Naive thymus-derived CD8-positive, alpha-beta T cell (primary cell): ENCODE data around the gene PSMB2. TPM values are rescaled to one million over a fixed set of nuclear protein-coding genes. Genes with fewer than 3 reads are reported as not detected.

Experiments used
- ATAC-seq, 2 donors: fragments of 150-1000 bp; cut with Tn5 transposase in 1 of 2; sonication (Bioruptor Pico), chemical (Tn5 transposase) in 1 of 2; 1 replicate in 1 of 2; 2 replicates in 1 of 2; pipeline ENCODE4 v1.10.0; 2021; ENCODE audit warnings: mild to moderate bottlenecking in 2 of 2, moderate library complexity in 2 of 2
- POLR2A ChIA-PET: fragments of 350-600 bp; sonication (Branson Sonifier 250); formaldehyde crosslinking; loops from one replicate; lab custom pipeline; 2021; ENCODE audit warnings: antibody characterized with exemption; lab: Charles Lee
- DNase-seq, 10 donors: peaks; one replicate each; pipeline versions ENCODE4 v3.0.0 to v3.0.0-alpha.2; 2020 to 2022
- H3K27ac Mint-ChIP-seq, 10 donors: one replicate each; pipeline ENCODE4 v1.8.0; 2020 to 2022; ENCODE audit warnings: mild to moderate bottlenecking in 10 of 10, mixed read lengths in 10 of 10, moderate library complexity in 4 of 10, inconsistent platforms in 1 of 10
- H3K27me3 Mint-ChIP-seq, 5 donors: one replicate each; pipeline ENCODE4 v1.8.0; 2021 to 2022; ENCODE audit warnings: mixed read lengths in 5 of 5
- H3K36me3 Mint-ChIP-seq, 3 donors: one replicate each; pipeline ENCODE4 v1.8.0; 2020 to 2022; ENCODE audit warnings: mixed read lengths in 3 of 3, mild to moderate bottlenecking in 2 of 3, inconsistent platforms in 1 of 3
- H3K4me1 Mint-ChIP-seq, 4 donors: one replicate each; pipeline ENCODE4 v1.8.0; 2021 to 2022; ENCODE audit warnings: mixed read lengths in 4 of 4
- H3K4me3 Mint-ChIP-seq, 10 donors: one replicate each; pipeline ENCODE4 v1.8.0; 2020 to 2022; ENCODE audit warnings: mild to moderate bottlenecking in 10 of 10, mixed read lengths in 10 of 10, moderate library complexity in 6 of 10, inconsistent platforms in 1 of 10
- H3K9me3 Mint-ChIP-seq, 9 donors: one replicate each; pipeline ENCODE4 v1.8.0; 2020 to 2022; ENCODE audit warnings: mixed read lengths in 9 of 9, mild to moderate bottlenecking in 3 of 9, inconsistent platforms in 1 of 9, moderate library complexity in 1 of 9
- polyA plus RNA-seq, 3 donors: library from polyadenylated mRNA; unstranded; fragments of 300-500 nt; fragmentation: Illumina TruSeq; gene quantifications; one replicate each; pipeline ENCODE4 v1.2.3, GENCODE V29; 2021
- total RNA-seq, 8 experiments: library from RNA in 2 of 8; stranded (reverse) in 2 of 8; gene quantifications; one replicate each; pipeline ENCODE4 v1.2.3 and lab custom pipeline; 2021 to 2026

Gene PSMB2
- total and polyA plus RNA-seq, 5 experiments from 2014 or later, result 26.1 to 72.5 (median 60.3) TPM

- DNase-seq (no peak), ATAC-seq (no peak)
- Mint-ChIP-seq H3K4me1 (peaks cover 17 to 35% (median 26%) of the 10 kb centered on the region in 4 donors), H3K27ac (peak overlapping the region in 2 of 10 donors; percentile 4 to 48), H3K4me3 (peak overlapping the region in 8 of 10 donors; percentile 29 to 93 (median 52)), H3K9me3 (no peaks in the 10 kb centered on the region), H3K36me3 (no peaks in the 10 kb centered on the region), H3K27me3 (no peaks in the 10 kb centered on the region)
- POLR2A ChIA-PET, result no interaction called here
Measured at GRCh38 chr1:35574655-35575415, 66.5 kb downstream of the PSMB2 start.

GRCh38 chr1:35574125-35574654, 67.1 kb downstream of the PSMB2 start:
- H3K27me3 Mint-ChIP-seq, result no peaks in the 10 kb centered on the region
- no peak for DNase-seq
- ATAC-seq, result no peak
- POLR2A ChIA-PET, result no interaction called here
- peaks cover 17 to 35% (median 27%) of the 10 kb centered on the region in 4 donors for H3K4me1 Mint-ChIP-seq
- H3K27ac Mint-ChIP-seq, result no peak overlapping the region
- H3K9me3 Mint-ChIP-seq, result no peaks in the 10 kb centered on the region
- no peaks in the 10 kb centered on the region for H3K36me3 Mint-ChIP-seq
- peak overlapping the region in 4 of 10 donors; percentile 26 to 38 (median 29) for H3K4me3 Mint-ChIP-seq

- Mint-ChIP-seq H3K4me1 (peaks cover 21 to 38% (median 31%) of the 10 kb centered on the region in 4 donors), H3K27me3 (no peaks in the 10 kb centered on the region), H3K9me3 (no peaks in the 10 kb centered on the region), H3K27ac (peak within 1 kb of the TSS in 1 of 10 donors; percentile 60), H3K36me3 (no peaks in the 10 kb centered on the region), H3K4me3 (peak within 1 kb of the TSS in 4 of 10 donors; percentile 47 to 63 (median 55))
- DNase-seq (no peak), ATAC-seq (peak in 1 of 2 donors; percentile 20)
- POLR2A ChIA-PET, result no interaction called here
Measured at GRCh38 chr1:35573198-35574124, 67.9 kb downstream of the PSMB2 start, which contains the start of gene TFAP2E. Gene TFAP2E, plus strand, starts transcription at chr1:35573314. Its CDS starts 264 bp downstream, at chr1:35573578.

GRCh38 chr1:35572296-35572695, 69.0 kb downstream of the PSMB2 start:
- Mint-ChIP-seq H3K4me1 (peaks cover 16 to 29% (median 24%) of the 10 kb centered on the region in 4 donors), H3K27me3 (no peaks in the 10 kb centered on the region), H3K36me3 (no peaks in the 10 kb centered on the region), H3K4me3 (no peak overlapping the region), H3K9me3 (no peaks in the 10 kb centered on the region), H3K27ac (peak overlapping the region in 1 of 10 donors; percentile 60)
- POLR2A ChIA-PET, result interaction anchor here (0.6 kb wide), 1 partner anchor 71 kb away, joined by 3 read pairs; no protein-coding TSS in a partner anchor
- ATAC-seq, result no peak
- DNase-seq, result no peak

- POLR2A ChIA-PET, result interaction anchor here (0.6 kb wide), 1 partner anchor 32 kb away, joined by 7 read pairs; no protein-coding TSS in a partner anchor
- no peak overlapping the region for H3K4me3 Mint-ChIP-seq
Measured at GRCh38 chr1:35571263-35571662, 70.1 kb downstream of the PSMB2 start.

GRCh38 chr1:35570589-35571137, 70.7 kb downstream of the PSMB2 start:
- H3K4me3 Mint-ChIP-seq, result no peak overlapping the region
- DNase-seq (no peak), ATAC-seq (no peak)
- H3K27me3 Mint-ChIP-seq, result no peaks in the 10 kb centered on the region
- H3K9me3 Mint-ChIP-seq, result no peaks in the 10 kb centered on the region
- POLR2A ChIA-PET, result no interaction called here
- peaks cover 10 to 18% (median 15%) of the 10 kb centered on the region in 4 donors for H3K4me1 Mint-ChIP-seq
- H3K27ac Mint-ChIP-seq, result peak overlapping the region in 1 of 10 donors; percentile 81
- H3K36me3 Mint-ChIP-seq, result no peaks in the 10 kb centered on the region

More at GRCh38 chr1:35571263-35571662, 70.1 kb downstream of the PSMB2 start:
- peaks cover 14 to 24% (median 20%) of the 10 kb centered on the region in 4 donors for H3K4me1 Mint-ChIP-seq
- H3K9me3 Mint-ChIP-seq, result no peaks in the 10 kb centered on the region
- ATAC-seq (no peak), DNase-seq (no peak)
- no peaks in the 10 kb centered on the region for H3K27me3 Mint-ChIP-seq
- peak overlapping the region in 1 of 10 donors; percentile 31 for H3K27ac Mint-ChIP-seq
- H3K36me3 Mint-ChIP-seq, result no peaks in the 10 kb centered on the region

GRCh38 chr1:35569936-35570335, 71.4 kb downstream of the PSMB2 start:
- ATAC-seq (no peak), DNase-seq (no peak)
- Mint-ChIP-seq H3K36me3 (no peaks in the 10 kb centered on the region), H3K9me3 (no peaks in the 10 kb centered on the region), H3K27ac (no peak overlapping the region), H3K4me1 (peaks cover 7 to 12% (median 9%) of the 10 kb centered on the region in 4 donors), H3K4me3 (no peak overlapping the region), H3K27me3 (no peaks in the 10 kb centered on the region)
- POLR2A ChIA-PET, result no interaction called here

- no peak overlapping the region for H3K27ac Mint-ChIP-seq
- peak; percentile 43 to 76 (median 64) for DNase-seq
Measured at GRCh38 chr1:35568975-35569395, 72.3 kb downstream of the PSMB2 start.

GRCh38 chr1:35567947-35568558, 73.3 kb downstream of the PSMB2 start:
- ATAC-seq (no peak), DNase-seq (no peak)
- H3K27ac Mint-ChIP-seq, result peak overlapping the region in 1 of 10 donors; percentile 42
- peaks cover 13 to 30% (median 15%) of the 10 kb centered on the region in 4 donors for H3K4me1 Mint-ChIP-seq
- H3K9me3 Mint-ChIP-seq, result no peaks in the 10 kb centered on the region
- no peak overlapping the region for H3K4me3 Mint-ChIP-seq
- no peaks in the 10 kb centered on the region for H3K27me3 Mint-ChIP-seq
- POLR2A ChIA-PET, result interaction anchor here (0.7 to 2.0 kb wide), 4 partner anchors 10 to 202 kb away, joined by 3 to 7 read pairs (median 5); partner anchors contain the start of genes CLSPN and NCDN
- H3K36me3 Mint-ChIP-seq, result peaks cover 0 to 4% (median 0%) of the 10 kb centered on the region in 3 donors

More at GRCh38 chr1:35568975-35569395, 72.3 kb downstream of the PSMB2 start:
- Mint-ChIP-seq H3K9me3 (no peaks in the 10 kb centered on the region), H3K36me3 (peaks cover 0 to 4% (median 0%) of the 10 kb centered on the region in 3 donors), H3K27me3 (no peaks in the 10 kb centered on the region), H3K4me3 (no peak overlapping the region), H3K4me1 (peaks cover 13 to 21% (median 15%) of the 10 kb centered on the region in 4 donors)
- peak; percentile 69 to 71 for ATAC-seq
- POLR2A ChIA-PET, result interaction anchor here (0.6 to 2.0 kb wide), 6 partner anchors 9 to 201 kb away, joined by 3 to 7 read pairs (median 4); partner anchors contain the start of genes CLSPN and NCDN

- ATAC-seq (no peak), DNase-seq (no peak)
- POLR2A ChIA-PET, result interaction anchor here (0.7 to 1.3 kb wide), 2 partner anchors 8 to 33 kb away, joined by 3 to 4 read pairs; partner anchors contain the start of gene NCDN
- H3K36me3 Mint-ChIP-seq, result peaks cover 0 to 9% (median 0%) of the 10 kb centered on the region in 3 donors
- no peaks in the 10 kb centered on the region for H3K27me3 Mint-ChIP-seq
- H3K4me1 Mint-ChIP-seq, result peaks cover 12 to 43% (median 23%) of the 10 kb centered on the region in 4 donors
- no peak overlapping the region for H3K27ac Mint-ChIP-seq
- H3K9me3 Mint-ChIP-seq, result no peaks in the 10 kb centered on the region
- no peak overlapping the region for H3K4me3 Mint-ChIP-seq
Measured at GRCh38 chr1:35565742-35566133, 75.6 kb downstream of the PSMB2 start.
